Measurements from ENCODE around the gene AKT2.

GRCh38 chr19:40225440-40226305 lies 59.5 kb downstream of the AKT2 start:
- TF ChIP-seq POLR2AphosphoS5 (IDR thresholded peaks at IDR 0.05; ENCODE audit: low read depth, low read length) (no peak), TAF1 (IDR thresholded peaks at IDR 0.05; ENCODE audit: low read depth, low read length) (no peak), POLR2A (IDR thresholded peaks at IDR 0.05; ENCODE audit: low read depth, low read length) (no peak), POU2F2 (IDR thresholded peaks at IDR 0.05; ENCODE audit: low read depth, low read length) (no peak), PAX5 (IDR thresholded peaks at IDR 0.05; ENCODE audit: insufficient read depth, low read length, severe bottlenecking) (no peak)
